ENCODE results near the gene PDXDC1. TPM values are rescaled to one million over a fixed set of nuclear protein-coding genes. Genes with fewer than 3 reads are reported as not detected.
A peak's percentile ranks its signal among the peaks of the same experiment; 100 is the strongest.
"Not testable (repeated sequence)": the region's sequence is repeated elsewhere in the genome, so short reads cannot be mapped to it uniquely, and the experiment has no call there.

The PDXDC1 gene
- total RNA-seq, 3 donors from 2014 or later (not counting 1 experiment from before 2014, with no cell fraction given): 72.7 to 88.2 (median 75.1) TPM

- Histone ChIP-seq H3K27me3 (ENCODE audit: control insufficient read depth, insufficient read depth, low read length) (no peaks in the 10 kb centered on the region), H3K4me3 (ENCODE audit: low read length) (no peak overlapping the region), H3K27ac (ENCODE audit: low read length) (no peak overlapping the region), H3K36me3 (ENCODE audit: control insufficient read depth, insufficient read depth, low read length) (peaks cover 42% of the 10 kb centered on the region), H3K9me3 (ENCODE audit: control insufficient read depth, insufficient read depth, low read length) (no peaks in the 10 kb centered on the region), H3K4me1 (ENCODE audit: control insufficient read depth, insufficient read depth, low read length) (no peaks in the 10 kb centered on the region)
- Mint-ChIP-seq H3K9me3 (no peaks in the 10 kb centered on the region), H3K4me1 (peaks cover 4 to 5% of the 10 kb centered on the region in 2 donors), H3K27me3 (ENCODE audit: low read depth in 2 of 2) (no peaks in the 10 kb centered on the region), H3K36me3 (no peaks in the 10 kb centered on the region), H3K4me3 (no peak overlapping the region), H3K27ac (peak overlapping the region in 1 of 2 donors; percentile 38)
- WGBS (ENCODE audit: insufficient coverage): 64% methylated on average over 16 of the region's 16 CpGs
- TF ChIP-seq CTCF (IDR thresholded peaks at IDR 0.05): no peak
- ATAC-seq: peak in 1 of 3 donors; percentile 45
- no peak for DNase-seq
- intact Hi-C loops (cut with micrococcal nuclease): no loop called here
Measured at GRCh38 chr16:15041271-15042004, 66.6 kb downstream of the PDXDC1 start.

- Histone ChIP-seq H3K9me3 (ENCODE audit: control insufficient read depth, insufficient read depth, low read length) (no peaks in the 10 kb centered on the region), H3K27ac (ENCODE audit: low read length) (no peak overlapping the region), H3K27me3 (ENCODE audit: control insufficient read depth, insufficient read depth, low read length) (no peaks in the 10 kb centered on the region), H3K4me3 (ENCODE audit: low read length) (no peak overlapping the region), H3K4me1 (ENCODE audit: control insufficient read depth, insufficient read depth, low read length) (no peaks in the 10 kb centered on the region), H3K36me3 (ENCODE audit: control insufficient read depth, insufficient read depth, low read length) (peaks cover 28% of the 10 kb centered on the region)
- H3K4me3 Mint-ChIP-seq: no peak overlapping the region
- no peak overlapping the region for H3K27ac Mint-ChIP-seq
- TF ChIP-seq CTCF (IDR thresholded peaks at IDR 0.05): no peak
- WGBS (ENCODE audit: insufficient coverage): 100% methylated on average over 5 of the region's 5 CpGs
- no peak for ATAC-seq
- peaks cover 4 to 5% of the 10 kb centered on the region in 2 donors for H3K4me1 Mint-ChIP-seq
- intact Hi-C loops (cut with micrococcal nuclease): no loop called here
- no peaks in the 10 kb centered on the region for H3K36me3 Mint-ChIP-seq
- no peaks in the 10 kb centered on the region for H3K27me3 Mint-ChIP-seq (ENCODE audit: low read depth in 2 of 2)
- DNase-seq: no peak
- H3K9me3 Mint-ChIP-seq: no peaks in the 10 kb centered on the region
Measured at GRCh38 chr16:15043344-15043743, 68.5 kb downstream of the PDXDC1 start.

GRCh38 chr16:15044286-15044685 lies 69.5 kb downstream of the PDXDC1 start:
- Mint-ChIP-seq H3K27me3 (ENCODE audit: low read depth in 2 of 2) (no peaks in the 10 kb centered on the region), H3K36me3 (no peaks in the 10 kb centered on the region), H3K9me3 (no peaks in the 10 kb centered on the region), H3K27ac (no peak overlapping the region), H3K4me3 (no peak overlapping the region), H3K4me1 (peaks cover 4 to 5% of the 10 kb centered on the region in 2 donors)
- Histone ChIP-seq H3K4me3 (ENCODE audit: low read length) (no peak overlapping the region), H3K36me3 (ENCODE audit: control insufficient read depth, insufficient read depth, low read length) (peaks cover 22% of the 10 kb centered on the region), H3K27ac (ENCODE audit: low read length) (no peak overlapping the region), H3K27me3 (ENCODE audit: control insufficient read depth, insufficient read depth, low read length) (no peaks in the 10 kb centered on the region), H3K9me3 (ENCODE audit: control insufficient read depth, insufficient read depth, low read length) (no peaks in the 10 kb centered on the region), H3K4me1 (ENCODE audit: control insufficient read depth, insufficient read depth, low read length) (no peaks in the 10 kb centered on the region)
- intact Hi-C loops (cut with micrococcal nuclease): no loop called here
- DNase-seq: no peak
- 93% methylated on average over 11 of the region's 11 CpGs for WGBS (ENCODE audit: insufficient coverage)
- no peak for ATAC-seq
- TF ChIP-seq CTCF (IDR thresholded peaks at IDR 0.05): no peak

- not testable (repeated sequence) for H3K36me3 Mint-ChIP-seq
Measured at GRCh38 chr16:15045270-15045669, 70.4 kb downstream of the PDXDC1 start.

More at GRCh38 chr16:15045270-15045669, 70.4 kb downstream of the PDXDC1 start:
- H3K4me3 Mint-ChIP-seq; H3K9me3 ChIP-seq (ENCODE audit: control insufficient read depth, insufficient read depth, low read length); H3K27me3 ChIP-seq (ENCODE audit: control insufficient read depth, insufficient read depth, low read length); H3K27me3 Mint-ChIP-seq (ENCODE audit: low read depth in 2 of 2); H3K4me3 ChIP-seq (ENCODE audit: low read length); H3K27ac Mint-ChIP-seq; H3K4me1 ChIP-seq (ENCODE audit: control insufficient read depth, insufficient read depth, low read length); H3K4me1 Mint-ChIP-seq; H3K27ac ChIP-seq (ENCODE audit: low read length); ATAC-seq; DNase-seq; intact Hi-C loops (cut with micrococcal nuclease); H3K9me3 Mint-ChIP-seq: not testable (repeated sequence)
- over 99% methylated on average over 9 of the region's 9 CpGs for WGBS (ENCODE audit: insufficient coverage)
- H3K36me3 ChIP-seq (ENCODE audit: control insufficient read depth, insufficient read depth, low read length): peaks cover 14% of the 10 kb centered on the region

Data from natural killer cell (primary cell).